ENCODE measurements around the gene DSTYK.

DSTYK gene

GRCh38 chr1:205247130-205247921, 35.8 kb upstream of the DSTYK start:
- H3K4me3 ChIP-seq (replicated peaks in 1 of 2; ENCODE audit: low read depth in 2 of 2, low read length in 2 of 2): no peak overlapping the region
- peak in 1 of 2 donors; percentile 48 for DNase-seq (ENCODE audit: low read depth in 2 of 2)
- no peak for TF ChIP-seq CTCF (IDR thresholded peaks at IDR 0.05; ENCODE audit: low read depth, low read length)

GRCh38 chr1:205246351-205247119, 35.0 kb upstream of the DSTYK start:
- no peak overlapping the region for H3K4me3 ChIP-seq (replicated peaks in 1 of 2; ENCODE audit: low read depth in 2 of 2, low read length in 2 of 2)
- no peak for TF ChIP-seq CTCF (IDR thresholded peaks at IDR 0.05; ENCODE audit: low read depth, low read length)
- no peak for DNase-seq (ENCODE audit: low read depth in 2 of 2)

GRCh38 chr1:205245096-205245495, 33.6 kb upstream of the DSTYK start:
- no peak for DNase-seq (ENCODE audit: low read depth in 2 of 2)
- no peak for TF ChIP-seq CTCF (IDR thresholded peaks at IDR 0.05; ENCODE audit: low read depth, low read length)
- no peak overlapping the region for H3K4me3 ChIP-seq (replicated peaks in 1 of 2; ENCODE audit: low read depth in 2 of 2, low read length in 2 of 2)

GRCh38 chr1:205244384-205244783, 32.9 kb upstream of the DSTYK start:
- no peak overlapping the region for H3K4me3 ChIP-seq (replicated peaks in 1 of 2; ENCODE audit: low read depth in 2 of 2, low read length in 2 of 2)
- DNase-seq (ENCODE audit: low read depth in 2 of 2): no peak
- TF ChIP-seq CTCF (IDR thresholded peaks at IDR 0.05; ENCODE audit: low read depth, low read length): no peak

- no peak overlapping the region for H3K4me3 ChIP-seq (replicated peaks in 1 of 2; ENCODE audit: low read depth in 2 of 2, low read length in 2 of 2)
- no peak for TF ChIP-seq CTCF (IDR thresholded peaks at IDR 0.05; ENCODE audit: low read depth, low read length)
- no peak for DNase-seq (ENCODE audit: low read depth in 2 of 2)
Observed at GRCh38 chr1:205243350-205244191, 32.1 kb upstream of the DSTYK start.

- DNase-seq (ENCODE audit: low read depth in 2 of 2): no peak
- TF ChIP-seq CTCF (IDR thresholded peaks at IDR 0.05; ENCODE audit: low read depth, low read length): no peak
- H3K4me3 ChIP-seq (replicated peaks in 1 of 2; ENCODE audit: low read depth in 2 of 2, low read length in 2 of 2): no peak overlapping the region
Observed at GRCh38 chr1:205241366-205242030, 30.0 kb upstream of the DSTYK start.

Measured in cardiac fibroblast (primary cell).